GM18507 (cell line): Measurements from ENCODE around the gene TMEM14B.
A peak's percentile ranks its signal among the peaks of the same experiment; 100 is the strongest.

Source experiments
- DNase-seq: peaks from one replicate; pipeline ENCODE4 v3.0.0; 2011; ENCODE audit warnings: low read depth; ENCODE audit not compliant: insufficient read length; ENCODE audit errors: extremely low spot score
- FAIRE-seq: peaks from 2 replicates; lab custom pipeline; 2011; peaks lifted over from hg19 to GRCh38; lab: Jason Lieb, UNC

Gene TMEM14B

DNA sequence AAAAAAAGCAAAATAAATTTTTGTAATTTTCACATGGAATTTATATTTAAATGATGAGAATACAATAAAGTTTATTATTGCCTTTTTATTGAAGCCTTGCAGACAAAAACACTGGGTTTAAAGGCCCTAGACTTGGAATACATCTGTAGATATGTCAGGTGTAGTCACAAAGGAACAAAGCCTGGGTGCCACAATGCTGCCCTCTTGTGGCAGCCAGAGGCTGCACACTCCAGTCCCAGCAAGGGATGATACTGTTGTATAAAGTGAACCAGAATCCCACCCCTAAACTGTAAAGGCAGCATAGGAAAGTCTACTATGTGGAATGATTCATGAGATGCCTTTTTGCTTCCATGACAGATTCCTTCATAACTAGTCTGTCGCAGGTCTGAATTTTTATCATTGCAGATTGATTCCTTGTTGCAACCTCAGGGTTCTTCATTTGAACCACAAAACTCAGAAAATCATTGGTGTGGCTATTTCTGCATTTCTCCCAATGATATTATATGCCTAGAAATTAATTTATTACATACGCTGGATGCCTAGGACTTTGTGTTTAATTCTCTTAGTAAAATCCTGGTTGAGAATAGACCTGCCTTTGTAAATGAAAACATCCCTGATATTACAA is 53.7 kb downstream of the TMEM14B start:
- FAIRE-seq = peak; percentile 90

More for the DNA sequence above, 53.7 kb downstream of the TMEM14B start:
- DNase-seq = peak; percentile 52
